IMR-90 (cell line): ENCODE data around the gene GOLGA6C. TPM values are rescaled to one million over a fixed set of nuclear protein-coding genes. Genes with fewer than 3 reads are reported as not detected.

Experiments
- ATAC-seq: fragments of 200-7000 bp; cut with Tn5 transposase; 2 replicates; pipeline ENCODE4 v1.9.1; 2020; ENCODE audit warnings: low read depth, mild to moderate bottlenecking, moderate library complexity
- BruUV-seq: library from RNA; stranded (reverse); fragments of 400-500 nt; replicated peaks from 2 replicates; lab custom pipeline; 2021; lab: Mats Ljungman, UMichigan
- CTCF ChIA-PET: fragments of 300-600 bp; formaldehyde crosslinking; extraction: SDS; loops from one replicate; lab custom pipeline; 2021; ENCODE audit warnings: antibody characterized with exemption; lab: Yijun Ruan, JAX
- POLR2A ChIA-PET: fragments of 300-600 bp; sonication (Branson Sonifier 250); formaldehyde crosslinking; loops from one replicate; lab custom pipeline; 2022; ENCODE audit warnings: antibody characterized with exemption; ENCODE audit not compliant: unreplicated experiment; lab: Charles Lee
- DNase-seq: peaks from one replicate; pipeline ENCODE4 v3.0.0; 2013
- H2AFZ ChIP-seq: replicated peaks from 2 replicates; pipeline ENCODE3; 2013; ENCODE audit warnings: low read length, mild to moderate bottlenecking; ENCODE audit not compliant: poor library complexity
- H2AK5ac ChIP-seq: 2 replicates; pipeline ENCODE4 v1.6.1; 2013; ENCODE audit warnings: low read depth, low read length, inconsistent platforms
- H2AK9ac ChIP-seq: replicated peaks from 2 replicates; pipeline ENCODE3; 2013; ENCODE audit warnings: mild to moderate bottlenecking, low read depth, low read length, moderate library complexity; ENCODE audit not compliant: poor library complexity
- H2BK120ac ChIP-seq: 2 replicates; pipeline ENCODE4 v1.6.1; 2013; ENCODE audit warnings: low read depth, low read length, inconsistent platforms
- H2BK15ac ChIP-seq: 3 replicates; pipeline ENCODE4 v1.6.1; 2013; ENCODE audit warnings: low read depth, low read length, inconsistent platforms
- H2BK20ac ChIP-seq: 2 replicates; pipeline ENCODE4 v1.6.1; 2013; ENCODE audit warnings: low read depth, mild to moderate bottlenecking, inconsistent platforms, low read length, moderate library complexity
- H2BK5ac ChIP-seq: 2 replicates; pipeline ENCODE4 v1.6.1; 2013; ENCODE audit warnings: mild to moderate bottlenecking, low read depth, low read length, inconsistent platforms; ENCODE audit not compliant: poor library complexity, severe bottlenecking
- H3K14ac ChIP-seq: replicated peaks from 2 replicates; pipeline ENCODE4 v1.6.1; 2013; ENCODE audit warnings: low read depth, low read length, inconsistent platforms
- H3K18ac ChIP-seq: 2 replicates; pipeline ENCODE4 v1.6.1; 2013; ENCODE audit warnings: low read depth, low read length, control low read depth
- H3K23ac ChIP-seq: 2 replicates; pipeline ENCODE4 v1.6.1; 2013; ENCODE audit warnings: low read depth, low read length, inconsistent platforms
- H3K27ac ChIP-seq: 2 replicates; pipeline ENCODE4 v1.5.1; 2013; ENCODE audit warnings: mild to moderate bottlenecking, control low read depth, low read length; ENCODE audit not compliant: insufficient read depth
- H3K27me3 ChIP-seq: 2 replicates; pipeline ENCODE4 v1.6.1; 2013; ENCODE audit warnings: low read length; ENCODE audit not compliant: control insufficient read depth, insufficient read depth
- H3K36me3 ChIP-seq: 2 replicates; pipeline ENCODE4 v1.6.1; 2013; ENCODE audit warnings: low read length, mixed read lengths; ENCODE audit not compliant: control insufficient read depth, insufficient read depth
- H3K4ac ChIP-seq: 2 replicates; pipeline ENCODE4 v1.6.1; 2013; ENCODE audit warnings: low read depth, low read length, inconsistent platforms
- H3K4me1 ChIP-seq: 2 replicates; pipeline ENCODE4 v1.6.1; 2013; ENCODE audit warnings: low read length, mixed read lengths; ENCODE audit not compliant: control insufficient read depth, insufficient read depth
- H3K4me2 ChIP-seq: 2 replicates; pipeline ENCODE4 v1.6.1; 2013; ENCODE audit warnings: low read depth, mild to moderate bottlenecking, control low read depth, low read length, moderate library complexity
- H3K4me3 ChIP-seq: 2 replicates; pipeline ENCODE4 v1.5.1; 2013; ENCODE audit warnings: low read depth, mild to moderate bottlenecking, control low read depth, low read length, moderate library complexity; ENCODE audit not compliant: insufficient read depth
- H3K56ac ChIP-seq: 2 replicates; pipeline ENCODE4 v1.6.1; 2013; ENCODE audit warnings: low read length, inconsistent platforms; ENCODE audit not compliant: insufficient read depth; ENCODE audit errors: extremely low read depth
- H3K79me1 ChIP-seq, 2 experiments: 2 replicates each; pipeline ENCODE4 v1.6.1; 2013; ENCODE audit warnings: low read length in 2 of 2, inconsistent platforms in 1 of 2, low read depth in 1 of 2
- H3K9ac ChIP-seq: 2 replicates; pipeline ENCODE4 v1.6.1; 2013; ENCODE audit warnings: low read depth, low read length, control low read depth
- H3K9me1 ChIP-seq: 2 replicates; pipeline ENCODE4 v1.6.1; 2013; ENCODE audit warnings: low read length, inconsistent platforms; ENCODE audit not compliant: insufficient read depth
- H3K9me3 ChIP-seq: 2 replicates; pipeline ENCODE4 v1.6.1; 2013; ENCODE audit warnings: low read length; ENCODE audit not compliant: control insufficient read depth, insufficient read depth
- H4K20me1 ChIP-seq: 2 replicates; pipeline ENCODE4 v1.6.1; 2013; ENCODE audit warnings: low read length, inconsistent platforms; ENCODE audit not compliant: insufficient read depth
- H4K5ac ChIP-seq: 2 replicates; pipeline ENCODE4 v1.6.1; 2013; ENCODE audit warnings: mild to moderate bottlenecking, low read depth, low read length, control low read depth
- H4K8ac ChIP-seq, 2 experiments: 2 replicates each; pipeline ENCODE4 v1.6.1; 2013; ENCODE audit warnings: low read depth in 2 of 2, low read length in 2 of 2, control low read depth in 1 of 2, inconsistent platforms in 1 of 2
- H4K91ac ChIP-seq: 2 replicates; pipeline ENCODE4 v1.6.1; 2013; ENCODE audit warnings: low read depth, low read length, inconsistent platforms; ENCODE audit not compliant: insufficient read depth
- MXI1 ChIP-seq: IDR thresholded peaks from 2 replicates; pipeline ENCODE4 v1.6.1; 2012; ENCODE audit warnings: low read depth, mild to moderate bottlenecking, low read length, moderate library complexity, borderline replicate concordance
- WGBS, 2 experiments: methylation state at CpG; one replicate each; pipeline versions ENCODE4 v1.1.5 to v1.1.7; 2013; ENCODE audit warnings: missing lambda C conversion rate in 2 of 2; ENCODE audit not compliant: insufficient read length in 1 of 2; ENCODE audit errors: extremely low coverage in 2 of 2; 5-methylcytosine and 5-hydroxymethylcytosine counted together
- dilution Hi-C: fragments of 300-500 bp; cut with HindIII; formaldehyde crosslinking; loops from one replicate; pipeline ENCODE4 v1.14.3; 2018; ENCODE audit warnings: low sequenced_read_pairs; ENCODE audit not compliant: unreplicated experiment
- in situ Hi-C: fragments of 300-500 bp; cut with MboI; formaldehyde crosslinking; loops from 3 replicates; pipeline ENCODE4 v1.14.3; 2019; ENCODE audit warnings: low sequenced_read_pairs, inconsistent platforms, mixed read lengths
- intact Hi-C: fragments of 100-400 bp; cut with micrococcal nuclease; formaldehyde crosslinking; loops from 2 replicates; pipeline ENCODE4 v1.10.0; 2022
- polyA plus RNA-seq, 3 experiments: library from polyadenylated mRNA; depleted of rRNA; stranded (reverse); fragments of >200 nt; gene quantifications; 2 replicates each; pipeline ENCODE4 v1.2.3, GENCODE V29; 2012; ENCODE audit warnings: low replicate concordance in 1 of 3
- total RNA-seq: library from RNA; depleted of rRNA; stranded (reverse); fragments of >200 nt; gene quantifications from 2 replicates; pipeline ENCODE4 v1.2.3, GENCODE V29; 2012

GOLGA6C gene
- total and polyA plus RNA-seq, 2 of the 4 experiments (the other 2 are of a cell fraction): not detected

GRCh38 chr15:75234191-75234810 is 23.8 kb upstream of the GOLGA6C start:
- Histone ChIP-seq H3K18ac (no peak overlapping the region), H3K9me1 (no peaks in the 10 kb centered on the region)

More at GRCh38 chr15:75234191-75234810, 23.8 kb upstream of the GOLGA6C start:
- H3K9me3 ChIP-seq: no peaks in the 10 kb centered on the region
- H3K4me1 ChIP-seq: no peaks in the 10 kb centered on the region
- H3K23ac ChIP-seq: no peak overlapping the region
- BruUV-seq: no TSS peak
- H2BK15ac ChIP-seq: no peak overlapping the region
- no peak overlapping the region for H3K4me3 ChIP-seq
- H3K14ac ChIP-seq: no peak overlapping the region
- no peak overlapping the region for H4K5ac ChIP-seq
- H2AFZ ChIP-seq: no peak overlapping the region
- H3K4me2 ChIP-seq: no peak overlapping the region
- ChIA-PET CTCF (no interaction called here), POLR2A (no interaction called here)
- no peak overlapping the region for H2AK5ac ChIP-seq
- H3K79me1 ChIP-seq: no peaks in the 10 kb centered on the region
- DNase-seq (no peak), ATAC-seq (no peak)
- H2BK20ac ChIP-seq: no peak overlapping the region
- 20% methylated on average over 1 of the region's 5 CpGs; no CpG with 5 or more reads in 1 of the 2 experiments for WGBS, 2 experiments
- no peaks in the 10 kb centered on the region for H4K20me1 ChIP-seq
- no peak overlapping the region for H4K91ac ChIP-seq
- no peak overlapping the region for H3K9ac ChIP-seq
- H3K27ac ChIP-seq: no peak overlapping the region
- H2AK9ac ChIP-seq: no peak overlapping the region
- dilution Hi-C loops (no loop called here), intact Hi-C loops (no loop called here), in situ Hi-C loops (no loop called here)
- no peak overlapping the region for H3K56ac ChIP-seq
- TF ChIP-seq MXI1: no peak
- peaks cover 74% of the 10 kb centered on the region for H3K27me3 ChIP-seq
- no peak overlapping the region for H2BK120ac ChIP-seq
- H3K4ac ChIP-seq: no peak overlapping the region
- H3K36me3 ChIP-seq: no peaks in the 10 kb centered on the region
- H4K8ac ChIP-seq: no peak overlapping the region
- H2BK5ac ChIP-seq: no peak overlapping the region
